Panc1 (cell line): Measurements from ENCODE around the gene FAHD1. TPM values are rescaled to one million over a fixed set of nuclear protein-coding genes. Genes with fewer than 3 reads are reported as not detected.
"Not testable (repeated sequence)": the region's sequence is repeated elsewhere in the genome, so short reads cannot be mapped to it uniquely, and the experiment has no call there.

ENCODE experiments used
- ATAC-seq: fragments of 200-7000 bp; cut with Tn5 transposase; 2 replicates; pipeline ENCODE4 v1.9.1; 2020; ENCODE audit warnings: mild to moderate bottlenecking, moderate library complexity
- BruUV-seq: library from RNA; stranded (reverse); fragments of 400-500 nt; replicated peaks from 2 replicates; lab custom pipeline; 2021; lab: Mats Ljungman, UMichigan
- CTCF ChIA-PET: fragments of 300-600 bp; sonication (Branson Sonifier 250); formaldehyde crosslinking; loops from one replicate; lab custom pipeline; 2022; ENCODE audit warnings: antibody characterized with exemption; lab: Charles Lee
- POLR2A ChIA-PET: fragments of 300-600 bp; sonication (Branson Sonifier 250); formaldehyde crosslinking; loops from one replicate; lab custom pipeline; 2022; ENCODE audit warnings: antibody characterized with exemption; lab: Charles Lee
- DNase-seq: peaks from one replicate; pipeline ENCODE4 v3.0.0-alpha.2; 2010; ENCODE audit warnings: low read depth, low spot score
- H3K27ac ChIP-seq: 2 replicates; pipeline ENCODE4 v1.5.1; 2011; ENCODE audit warnings: mild to moderate bottlenecking, low read length, inconsistent platforms
- H3K27me3 ChIP-seq: fragments of 200-500 bp; sonication (Bioruptor generic); 2 replicates; pipeline ENCODE4 v1.6.0; 2014; ENCODE audit warnings: low read length, inconsistent platforms; ENCODE audit not compliant: control insufficient read depth, insufficient read depth
- H3K36me3 ChIP-seq: fragments of 200-500 bp; sonication (Bioruptor generic); 2 replicates; pipeline ENCODE4 v1.5.1; 2014; ENCODE audit warnings: inconsistent platforms, mild to moderate bottlenecking, low read length, moderate library complexity; ENCODE audit not compliant: control insufficient read depth, insufficient read depth
- H3K4me1 ChIP-seq: 2 replicates; pipeline ENCODE4 v1.5.1; 2011; ENCODE audit warnings: inconsistent platforms, mild to moderate bottlenecking, low read length, moderate library complexity; ENCODE audit not compliant: control insufficient read depth, insufficient read depth
- H3K4me3 ChIP-seq, 2 experiments: 2 replicates each; pipeline ENCODE4 v1.5.1; 2011 to 2012; ENCODE audit warnings: low read depth in 2 of 2, low read length in 2 of 2, mild to moderate bottlenecking in 2 of 2, inconsistent platforms in 1 of 2, moderate library complexity in 1 of 2
- H3K9me3 ChIP-seq: fragments of 200-500 bp; sonication (Bioruptor generic); 2 replicates; pipeline ENCODE4 v1.5.1; 2014; ENCODE audit warnings: low read depth, mild to moderate bottlenecking, inconsistent platforms, low read length, moderate library complexity; ENCODE audit not compliant: control insufficient read depth, insufficient read depth
- CTCF ChIP-seq: fragments of 450-650 bp; IDR thresholded peaks from 2 replicates; pipeline ENCODE4 v1.5.1; 2017; ENCODE audit warnings: mild to moderate bottlenecking
- POLR2AphosphoS5 ChIP-seq: IDR thresholded peaks from 2 replicates; pipeline ENCODE4 v1.6.1; 2012; ENCODE audit warnings: mild to moderate bottlenecking, low read depth, low read length, moderate library complexity
- REST ChIP-seq, 2 experiments: IDR thresholded peaks; 2 replicates each; pipeline ENCODE4 v1.6.1; 2011 to 2012; ENCODE audit warnings: low read depth in 2 of 2, control low read depth in 1 of 2, low read length in 1 of 2, mild to moderate bottlenecking in 1 of 2, moderate library complexity in 1 of 2; ENCODE audit not compliant: insufficient read depth in 1 of 2
- SIN3A ChIP-seq: IDR thresholded peaks from 2 replicates; pipeline ENCODE4 v1.6.1; 2012; ENCODE audit warnings: low read depth, mild to moderate bottlenecking, low read length, moderate library complexity, borderline replicate concordance; ENCODE audit not compliant: insufficient read depth
- TCF7L2 ChIP-seq: IDR thresholded peaks from 2 replicates; pipeline ENCODE4 v1.6.1; 2011; ENCODE audit warnings: mild to moderate bottlenecking, low read depth, low read length, inconsistent platforms
- in situ Hi-C: cut with HindIII; loops from 2 replicates; pipeline ENCODE4 v1.10.0; 2016; ENCODE audit warnings: low sequenced_read_pairs, low pct_unique_long_range_greater_than_20kb
- intact Hi-C: fragments of 100-400 bp; cut with micrococcal nuclease; formaldehyde crosslinking; loops from one replicate; pipeline ENCODE4 v1.10.0; 2022; ENCODE audit not compliant: unreplicated experiment
- total RNA-seq: library from RNA; stranded (reverse); gene quantifications from one replicate; pipeline ENCODE4 v1.2.1, GENCODE V29; 2021; ENCODE audit not compliant: unreplicated experiment

FAHD1 gene
- total RNA-seq, 1 experiment from 2014 or later = 34.6 TPM

- CTCF ChIA-PET = no interaction called here
- BruUV-seq = no TSS peak
- DNase-seq (no peak), ATAC-seq (no peak)
- POLR2A ChIA-PET = no interaction called here
- in situ Hi-C loops = no loop called here
- intact Hi-C loops = no loop called here
- Histone ChIP-seq H3K27ac (no peak overlapping the region), H3K36me3 (no peaks in the 10 kb centered on the region), H3K27me3 (no peaks in the 10 kb centered on the region), H3K9me3 (peaks cover 2% of the 10 kb centered on the region; the same call in 1 of the 2 replicates), H3K4me1 (peaks cover 3% of the 10 kb centered on the region; the same call in 1 of the 2 replicates), H3K4me3 (no peak overlapping the region)
- TF ChIP-seq SIN3A (no peak), TCF7L2 (no peak), POLR2AphosphoS5 (no peak), CTCF (no peak), REST (IDR thresholded peaks at IDR 0.05; ENCODE audit: insufficient read depth in 1 of 2, low read depth in 2 of 2, low read length in 1 of 2) (no peak)
Measured at GRCh38 chr16:1794908-1795666, 31.9 kb upstream of the FAHD1 start.

GRCh38 chr16:1799263-1799662 is 27.7 kb upstream of the FAHD1 start:
- DNase-seq, BruUV-seq, CTCF ChIA-PET, in situ Hi-C loops, H3K36me3 ChIP-seq, POLR2A ChIA-PET, intact Hi-C loops, H3K9me3 ChIP-seq, H3K4me1 ChIP-seq, ATAC-seq, H3K27ac ChIP-seq, H3K4me3 ChIP-seq, H3K27me3 ChIP-seq: not testable (repeated sequence)

DNA sequence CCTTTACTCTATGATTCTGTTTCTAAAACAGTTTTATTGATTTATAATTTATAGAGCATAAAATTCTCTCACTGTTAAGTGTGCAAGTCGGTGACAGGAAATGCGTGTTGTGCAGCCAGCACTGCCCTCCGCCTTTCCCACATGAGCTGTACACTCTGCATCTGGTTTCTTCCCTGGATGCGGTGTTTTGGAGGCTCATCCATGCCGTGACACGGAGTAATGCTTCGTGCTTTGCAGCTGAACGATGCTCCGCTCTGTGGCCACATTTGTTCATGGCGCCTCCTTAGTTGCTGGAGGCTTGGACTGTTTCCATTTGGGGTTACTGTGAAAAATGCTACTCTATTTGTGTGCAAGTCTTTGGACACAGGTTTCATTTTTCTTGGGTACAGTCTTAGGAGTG is 26.3 kb upstream of the FAHD1 start:
- Histone ChIP-seq H3K4me3 (no peak overlapping the region), H3K27ac (no peak overlapping the region), H3K4me1 (no peaks in the 10 kb centered on the region), H3K9me3 (peaks cover 2% of the 10 kb centered on the region; the same call in 1 of the 2 replicates), H3K36me3 (no peaks in the 10 kb centered on the region), H3K27me3 (no peaks in the 10 kb centered on the region)
- BruUV-seq = no TSS peak
- ATAC-seq = no peak
- intact Hi-C loops (no loop called here), in situ Hi-C loops (no loop called here)
- TF ChIP-seq CTCF (no peak), REST (IDR thresholded peaks at IDR 0.05; ENCODE audit: insufficient read depth in 1 of 2, low read depth in 2 of 2, low read length in 1 of 2) (no peak), POLR2AphosphoS5 (no peak)
- DNase-seq = no peak
- CTCF ChIA-PET = no interaction called here
- POLR2A ChIA-PET = no interaction called here
